Left lung (tissue), 10 donors: ENCODE data around the gene PLA2G2F. TPM values are rescaled to one million over a fixed set of nuclear protein-coding genes. Genes with fewer than 3 reads are reported as not detected.

Source experiments
- ATAC-seq: fragments of 200-7000 bp; cut with Tn5 transposase; one replicate; pipeline ENCODE4 v1.9.1; 2020; ENCODE audit warnings: moderate library complexity
- DNase-seq, 4 donors: peaks; one replicate each; pipeline ENCODE4 v3.0.0-alpha.2; 2013 to 2020
- H3K27ac ChIP-seq, 2 donors: fragments of 200-600 bp; sonication (generic) in 1 of 2; one replicate each; pipeline versions ENCODE4 v1.5.0 to v1.8.0; 2020 to 2021
- H3K27me3 ChIP-seq, 2 donors: fragments of 200-600 bp; sonication (generic) in 1 of 2; one replicate each; pipeline versions ENCODE4 v1.5.0 to v1.8.0; 2020 to 2021
- H3K36me3 ChIP-seq, 2 donors: fragments of 200-600 bp; sonication (generic) in 1 of 2; one replicate each; pipeline versions ENCODE4 v1.5.0 to v1.8.0; 2020 to 2021
- H3K4me1 ChIP-seq, 2 donors: fragments of 200-600 bp; one replicate each; pipeline ENCODE4 v1.8.0; 2021
- H3K4me3 ChIP-seq, 2 donors: fragments of 200-600 bp; sonication (generic) in 1 of 2; one replicate each; pipeline versions ENCODE4 v1.5.0 to v1.8.0; 2020 to 2021; ENCODE audit warnings: mild to moderate bottlenecking in 1 of 2
- H3K9me3 ChIP-seq, 2 donors: fragments of 200-600 bp; sonication (generic) in 1 of 2; one replicate each; pipeline versions ENCODE4 v1.5.0 to v1.8.0; 2020 to 2021
- intact Hi-C, 2 donors: fragments of 100-400 bp; cut with DNase I; formaldehyde crosslinking; loops; one replicate each; pipeline versions ENCODE4 v1.11.2 to v1.14.2; 2022
- polyA plus RNA-seq, 6 donors: library from polyadenylated mRNA; unstranded; fragments of 120-200 nt; gene quantifications; one replicate each; pipeline ENCODE4 v1.2.1, GENCODE V29; 2013; ENCODE audit not compliant: insufficient read length in 6 of 6
- total RNA-seq, 2 donors: library from RNA; stranded (reverse); fragmentation: NEBNext Ultra II Directional; extraction: Animal tissue kit (Norgen Biotek cat#: 25700); gene quantifications; one replicate each; pipeline ENCODE4 v1.2.1, GENCODE V29; 2021
- TF ChIP-seq, protein P1 (sequence below), 2 donors: fragments of 200-600 bp; sonication (generic) in 1 of 2; IDR thresholded peaks; one replicate each; pipeline versions ENCODE4 v1.5.0 to v1.8.0; 2021; ENCODE audit warnings: antibody characterized with exemption in 2 of 2
- donor health status: DM: no; HTN: yes; CAD: no.
- donor health status: DM: no; HTN: no; CAD: no.

The PLA2G2F gene
- total and polyA plus RNA-seq, 8 donors: not detected

- no peak overlapping the region for H3K27ac ChIP-seq
These were observed 41.2 kb downstream of the PLA2G2F start for GRCh38 chr1:20180129-20180843.

DNA sequence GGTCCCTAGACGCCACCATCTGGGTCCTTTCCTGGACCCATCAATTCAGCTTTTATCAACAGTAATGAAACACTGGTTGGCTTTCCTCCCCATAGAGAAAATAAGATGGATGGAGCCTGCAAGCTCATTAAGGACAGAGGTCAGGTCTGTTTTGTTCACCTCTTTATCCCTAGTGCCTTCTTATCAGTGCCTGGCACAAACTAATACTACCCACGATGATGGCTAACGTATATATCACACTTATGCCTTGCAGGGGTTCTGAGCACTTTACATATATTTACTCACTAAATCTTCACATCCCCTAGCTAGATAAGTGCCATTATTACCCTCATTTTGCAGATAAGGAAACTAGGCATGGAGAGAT lies 41.7 kb downstream of the PLA2G2F start:
- no peak overlapping the region for H3K4me3 ChIP-seq
- H3K27ac ChIP-seq: no peak overlapping the region
- no peaks in the 10 kb centered on the region for H3K36me3 ChIP-seq
- intact Hi-C loops: no loop called here
- TF ChIP-seq, protein P1, sequence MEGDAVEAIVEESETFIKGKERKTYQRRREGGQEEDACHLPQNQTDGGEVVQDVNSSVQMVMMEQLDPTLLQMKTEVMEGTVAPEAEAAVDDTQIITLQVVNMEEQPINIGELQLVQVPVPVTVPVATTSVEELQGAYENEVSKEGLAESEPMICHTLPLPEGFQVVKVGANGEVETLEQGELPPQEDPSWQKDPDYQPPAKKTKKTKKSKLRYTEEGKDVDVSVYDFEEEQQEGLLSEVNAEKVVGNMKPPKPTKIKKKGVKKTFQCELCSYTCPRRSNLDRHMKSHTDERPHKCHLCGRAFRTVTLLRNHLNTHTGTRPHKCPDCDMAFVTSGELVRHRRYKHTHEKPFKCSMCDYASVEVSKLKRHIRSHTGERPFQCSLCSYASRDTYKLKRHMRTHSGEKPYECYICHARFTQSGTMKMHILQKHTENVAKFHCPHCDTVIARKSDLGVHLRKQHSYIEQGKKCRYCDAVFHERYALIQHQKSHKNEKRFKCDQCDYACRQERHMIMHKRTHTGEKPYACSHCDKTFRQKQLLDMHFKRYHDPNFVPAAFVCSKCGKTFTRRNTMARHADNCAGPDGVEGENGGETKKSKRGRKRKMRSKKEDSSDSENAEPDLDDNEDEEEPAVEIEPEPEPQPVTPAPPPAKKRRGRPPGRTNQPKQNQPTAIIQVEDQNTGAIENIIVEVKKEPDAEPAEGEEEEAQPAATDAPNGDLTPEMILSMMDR (IDR thresholded peaks at IDR 0.05): no peak
- peaks cover 0 to 13% of the 10 kb centered on the region in 2 donors for H3K27me3 ChIP-seq
- H3K9me3 ChIP-seq: peaks cover 0 to 3% of the 10 kb centered on the region in 2 donors
- DNase-seq: no peak
- ATAC-seq: no peak
- peaks cover 0 to 12% of the 10 kb centered on the region in 2 donors for H3K4me1 ChIP-seq

More at GRCh38 chr1:20180129-20180843, 41.2 kb downstream of the PLA2G2F start:
- H3K27me3 ChIP-seq: peaks cover 0 to 7% of the 10 kb centered on the region in 2 donors
- no peak for ATAC-seq
- no peaks in the 10 kb centered on the region for H3K36me3 ChIP-seq
- TF ChIP-seq, protein P1 (IDR thresholded peaks at IDR 0.05): no peak
- peaks cover 0 to 3% of the 10 kb centered on the region in 2 donors for H3K9me3 ChIP-seq
- intact Hi-C loops: no loop called here
- H3K4me3 ChIP-seq: no peak overlapping the region
- no peak for DNase-seq
- H3K4me1 ChIP-seq: peaks cover 0 to 7% of the 10 kb centered on the region in 2 donors

DNA sequence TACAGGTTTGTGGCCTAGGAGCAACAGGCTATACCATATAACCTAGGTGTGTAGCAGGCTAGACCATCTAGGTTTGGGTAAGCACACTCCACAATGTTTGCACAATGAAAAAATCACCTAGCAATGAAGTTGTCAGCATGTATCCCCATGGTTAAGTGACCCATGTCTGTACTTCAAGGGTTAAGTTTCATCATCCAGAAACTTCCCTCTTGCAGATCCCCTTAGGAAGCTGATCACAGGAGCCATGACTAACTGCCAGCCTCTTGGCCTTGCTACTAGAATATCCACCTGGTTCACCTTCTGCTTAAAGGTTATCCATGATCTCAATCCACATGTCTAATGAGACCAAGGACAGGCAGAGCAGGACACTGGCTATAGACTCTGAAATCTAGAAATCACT lies 43.3 kb downstream of the PLA2G2F start:
- H3K4me3 ChIP-seq: no peak overlapping the region
- ATAC-seq (no peak), DNase-seq (no peak)
- peaks cover 0 to 28% of the 10 kb centered on the region in 2 donors for H3K27me3 ChIP-seq
- intact Hi-C loops: no loop called here
- H3K27ac ChIP-seq: no peak overlapping the region
- no peaks in the 10 kb centered on the region for H3K36me3 ChIP-seq
- H3K9me3 ChIP-seq: peaks cover 0 to 3% of the 10 kb centered on the region in 2 donors
- peaks cover 8 to 28% of the 10 kb centered on the region in 2 donors for H3K4me1 ChIP-seq
- TF ChIP-seq, protein P1 (IDR thresholded peaks at IDR 0.05): no peak

DNA sequence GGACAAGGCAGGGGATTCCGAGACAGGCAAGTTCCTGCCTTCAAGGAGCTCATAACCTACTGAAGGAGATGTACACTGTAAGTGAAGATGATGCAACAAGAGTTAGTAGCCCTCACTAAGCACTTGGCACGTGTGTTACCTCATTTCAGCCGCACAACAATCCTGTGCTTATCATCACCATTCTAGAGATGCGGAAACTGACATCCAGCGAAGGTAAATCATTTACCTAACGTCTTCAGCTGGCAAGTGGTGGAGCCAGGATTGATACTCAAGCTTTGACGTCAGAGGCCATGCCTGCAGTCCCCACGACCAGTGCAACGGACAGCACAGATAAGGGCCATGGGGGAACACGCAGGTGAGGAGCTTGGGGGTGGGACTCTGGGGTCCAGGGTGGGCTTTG lies 43.9 kb downstream of the PLA2G2F start:
- Histone ChIP-seq H3K36me3 (no peaks in the 10 kb centered on the region), H3K4me1 (peaks cover 13 to 28% of the 10 kb centered on the region in 2 donors), H3K27ac (no peak overlapping the region), H3K27me3 (peaks cover 0 to 33% of the 10 kb centered on the region in 2 donors), H3K4me3 (no peak overlapping the region), H3K9me3 (peaks cover 0 to 3% of the 10 kb centered on the region in 2 donors)
- DNase-seq (no peak), ATAC-seq (no peak)
- TF ChIP-seq, protein P1 (IDR thresholded peaks at IDR 0.05): no peak
- intact Hi-C loops: no loop called here

- H3K36me3 ChIP-seq: no peaks in the 10 kb centered on the region
- intact Hi-C loops: no loop called here
These were observed 44.6 kb downstream of the PLA2G2F start for GRCh38 chr1:20183616-20184271.

More at GRCh38 chr1:20183616-20184271, 44.6 kb downstream of the PLA2G2F start:
- peaks cover 0 to 3% of the 10 kb centered on the region in 2 donors for H3K9me3 ChIP-seq
- peaks cover 13 to 32% of the 10 kb centered on the region in 2 donors for H3K4me1 ChIP-seq
- DNase-seq (no peak), ATAC-seq (no peak)
- no peak overlapping the region for H3K4me3 ChIP-seq
- TF ChIP-seq, protein P1 (IDR thresholded peaks at IDR 0.05): no peak
- no peak overlapping the region for H3K27ac ChIP-seq
- H3K27me3 ChIP-seq: peaks cover 0 to 40% of the 10 kb centered on the region in 2 donors
